GM21447 (cell line): ENCODE data around the gene BCAS3.

Experiments used
- ATAC-seq: cut with Tn5 transposase; IDR thresholded peaks from one replicate; pipeline ENCODE4 v1.9.1; 2021; ENCODE audit not compliant: unreplicated experiment

The BCAS3 gene

GRCh38 chr17:61117983-61118382 lies 440.3 kb downstream of the BCAS3 start:
- ATAC-seq, result no peak

DNA sequence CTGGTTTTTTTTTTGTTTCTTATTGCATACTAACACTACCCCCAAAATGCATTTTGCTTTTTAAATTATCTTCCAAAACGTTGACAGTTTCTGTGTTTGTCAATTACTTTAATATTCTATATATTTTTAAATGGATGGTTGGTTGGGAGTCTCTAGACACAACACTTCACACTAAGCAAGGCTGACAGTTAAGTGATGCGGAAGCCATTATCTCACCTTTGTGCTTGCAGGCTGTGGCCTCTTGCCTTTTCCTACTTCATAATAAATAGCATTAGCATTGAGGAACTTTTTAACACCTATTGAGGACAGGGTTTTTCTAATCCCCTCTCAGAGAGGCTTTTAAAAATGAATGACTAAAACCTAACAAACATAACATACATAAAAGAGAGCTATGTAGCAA lies 441.2 kb downstream of the BCAS3 start:
- no peak for ATAC-seq

GRCh38 chr17:61122326-61122913 lies 444.8 kb downstream of the BCAS3 start:
- ATAC-seq, result no peak

GRCh38 chr17:61124562-61124961 lies 446.9 kb downstream of the BCAS3 start:
- no peak for ATAC-seq

GRCh38 chr17:61126473-61127249 lies 449.0 kb downstream of the BCAS3 start:
- ATAC-seq, result no peak

GRCh38 chr17:61127960-61128359 lies 450.3 kb downstream of the BCAS3 start:
- ATAC-seq, result no peak

GRCh38 chr17:61128661-61129115 lies 451.0 kb downstream of the BCAS3 start:
- ATAC-seq, result no peak

DNA sequence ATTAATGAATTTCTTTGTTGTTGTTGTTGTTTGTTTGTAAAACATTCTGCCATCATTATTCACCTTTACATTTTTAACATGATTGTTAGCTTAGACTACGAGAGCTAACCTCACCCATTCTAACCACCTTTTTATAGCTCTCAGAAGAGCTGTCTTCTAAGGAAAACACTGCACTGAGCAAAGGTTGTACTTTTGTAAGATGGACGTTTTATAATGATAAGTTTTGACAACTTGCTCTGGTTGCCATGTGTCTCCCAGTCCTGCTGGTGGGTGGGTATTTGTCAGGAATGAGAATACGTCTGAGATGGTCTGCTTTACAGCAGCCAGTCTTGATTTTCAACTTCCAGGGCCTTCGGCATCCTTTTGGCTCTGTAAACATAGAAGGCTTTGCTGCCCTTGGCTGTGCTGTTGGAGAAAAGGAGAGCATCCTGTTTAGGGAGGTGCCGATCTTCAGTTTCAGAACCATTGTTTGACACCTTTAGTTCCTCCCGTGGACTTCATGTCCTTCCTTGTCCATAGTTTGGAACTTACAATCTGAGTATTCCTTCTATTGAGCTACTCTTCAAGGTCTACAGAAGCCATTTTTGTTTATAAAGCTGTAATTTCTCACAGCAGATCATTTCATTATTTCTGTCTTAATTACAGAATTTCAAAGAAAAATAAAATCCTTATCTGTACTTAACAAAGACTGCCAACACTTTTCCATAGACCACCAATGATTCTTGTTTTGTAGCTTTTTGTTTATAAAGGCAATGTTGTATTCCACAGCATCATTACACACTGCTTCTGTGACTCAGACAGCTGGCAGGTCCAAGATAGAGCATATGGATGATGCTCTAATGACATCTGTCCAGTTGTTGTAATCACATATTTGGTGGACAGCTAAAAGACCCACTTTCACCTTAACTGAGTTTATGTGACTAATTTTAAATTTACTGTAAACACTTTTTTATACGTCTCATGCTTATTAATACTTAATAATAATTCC lies 451.9 kb downstream of the BCAS3 start:
- ATAC-seq, result no peak

DNA sequence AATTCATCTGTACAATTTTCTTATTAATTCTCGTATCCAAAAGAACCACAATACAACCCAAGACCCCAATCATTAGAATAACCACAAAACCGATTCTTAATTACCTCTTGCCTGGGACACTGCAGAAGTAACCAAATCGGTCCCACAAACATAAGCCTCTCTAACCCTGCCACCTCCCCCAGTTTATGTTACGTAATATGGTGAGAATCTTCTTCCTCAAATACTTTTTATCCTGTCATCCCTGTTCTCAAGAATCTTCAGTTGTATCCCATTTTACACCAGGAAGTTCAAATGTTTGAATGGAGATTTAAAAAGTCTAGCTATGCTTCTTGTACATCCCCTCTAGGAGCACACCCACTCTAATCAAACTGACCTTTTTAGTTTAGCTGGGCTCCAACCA lies 452.7 kb downstream of the BCAS3 start:
- ATAC-seq, result no peak

GRCh38 chr17:61131585-61131984 lies 453.9 kb downstream of the BCAS3 start:
- ATAC-seq, result no peak

GRCh38 chr17:61132524-61132923 lies 454.9 kb downstream of the BCAS3 start:
- ATAC-seq, result no peak

DNA sequence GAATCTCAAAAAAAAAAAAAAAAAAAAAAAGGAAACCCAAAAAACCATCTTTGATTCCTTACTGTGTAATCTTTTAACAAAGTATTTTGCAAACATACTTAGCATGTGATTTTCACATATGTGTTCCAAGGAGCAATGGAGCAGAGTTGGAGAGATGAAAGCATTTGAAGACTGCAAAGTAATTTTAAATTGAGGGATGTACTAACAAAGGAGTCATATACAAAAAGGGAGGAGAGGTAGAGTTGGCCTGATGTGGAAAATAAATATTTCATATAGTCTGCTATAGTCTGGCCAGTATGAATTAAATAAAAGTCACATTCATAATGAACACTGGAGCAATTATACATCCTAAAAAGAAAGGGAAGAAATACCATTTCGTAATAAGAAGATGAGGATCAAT lies 456.2 kb downstream of the BCAS3 start:
- ATAC-seq, result no peak

- ATAC-seq, result no peak
Observed at GRCh38 chr17:61134551-61135235, 457.0 kb downstream of the BCAS3 start.

DNA sequence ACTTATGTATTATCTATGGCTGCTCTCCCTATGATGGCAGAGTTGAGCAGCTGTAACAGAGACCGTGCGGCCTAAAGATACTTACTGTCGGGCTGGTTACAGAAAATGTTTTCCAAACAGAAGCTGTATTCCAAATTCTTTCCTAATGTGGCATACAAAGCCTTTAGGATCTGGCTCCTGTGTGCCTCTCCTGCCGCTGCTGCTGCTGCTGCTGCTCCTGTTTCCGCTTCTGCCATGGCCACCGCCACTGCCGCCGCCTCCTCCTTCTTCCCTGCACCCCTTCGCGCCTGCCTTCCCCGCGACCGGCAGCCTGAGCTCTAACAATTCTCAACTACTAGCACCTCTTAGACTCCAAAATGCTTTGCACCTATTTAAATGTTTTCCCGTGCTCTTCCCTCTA lies 458.1 kb downstream of the BCAS3 start:
- no peak for ATAC-seq

GRCh38 chr17:61136296-61136695 lies 458.6 kb downstream of the BCAS3 start:
- ATAC-seq, result no peak

GRCh38 chr17:61139219-61139618 lies 461.6 kb downstream of the BCAS3 start:
- ATAC-seq, result peak; percentile 94

GRCh38 chr17:61140081-61140786 lies 462.6 kb downstream of the BCAS3 start:
- no peak for ATAC-seq

DNA sequence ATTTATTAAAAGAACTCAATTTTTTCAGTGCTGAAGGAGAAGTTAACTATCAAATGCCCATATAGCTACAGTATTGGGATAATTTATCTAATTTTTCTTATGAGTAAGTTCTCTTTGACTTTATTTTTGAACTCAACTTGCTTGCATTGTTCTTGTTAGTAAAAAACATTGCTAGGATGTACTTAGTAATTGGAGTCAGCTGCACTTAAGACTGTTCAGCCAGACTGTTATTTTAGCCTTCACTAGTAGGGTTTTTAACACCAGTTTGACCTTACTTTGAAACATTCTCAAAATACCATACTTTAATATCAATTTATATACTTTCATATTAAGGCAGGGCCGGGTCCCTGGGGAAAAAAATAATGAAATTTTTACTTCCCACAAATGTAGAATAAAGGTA lies 465.4 kb downstream of the BCAS3 start:
- ATAC-seq, result no peak

DNA sequence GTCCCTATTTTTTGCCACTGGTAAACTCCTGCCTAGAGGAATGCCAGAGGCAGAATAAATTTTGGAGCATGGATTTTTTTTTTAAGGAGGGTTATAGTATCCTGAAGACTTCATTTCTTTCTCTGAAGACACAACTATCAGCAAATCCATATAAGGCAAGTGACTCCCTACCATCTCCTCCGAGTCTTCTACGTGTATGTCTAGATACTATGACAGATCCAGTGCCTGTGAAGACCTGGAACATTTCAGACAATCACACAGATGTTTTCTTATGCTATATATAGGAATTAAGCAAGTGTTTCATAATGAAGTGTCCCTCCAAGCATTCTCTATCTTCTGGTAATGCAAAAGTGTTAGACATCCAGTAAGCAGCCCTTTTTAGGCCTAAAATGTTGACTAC lies 466.5 kb downstream of the BCAS3 start:
- ATAC-seq, result no peak
